Islet of Langerhans (tissue), 1 donor: ENCODE data around the gene PIGZ.

Source experiments
- FAIRE-seq: peaks from one replicate; lab custom pipeline; 2011; peaks lifted over from hg19 to GRCh38; lab: Jason Lieb, UNC

Gene PIGZ

DNA sequence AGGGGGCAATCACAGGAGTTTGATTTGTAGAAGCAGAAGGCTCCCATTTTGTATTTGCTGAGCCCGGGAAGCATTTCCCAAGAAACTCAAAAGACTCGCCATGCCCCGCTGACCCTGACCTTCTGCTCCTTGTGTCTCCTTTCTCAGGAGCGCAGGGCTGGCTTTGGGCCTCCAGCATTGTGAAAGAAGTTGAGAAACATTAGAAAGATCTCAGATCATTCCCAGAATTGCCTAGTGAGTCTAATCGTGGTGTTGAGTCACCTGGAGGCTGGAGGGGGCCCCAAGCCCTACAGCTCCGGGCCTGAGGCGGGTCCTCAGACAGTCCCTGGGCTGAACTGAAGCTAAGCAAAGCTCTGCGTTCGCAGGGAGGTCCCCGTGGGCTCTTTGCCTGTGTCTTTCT, 10.9 kb upstream of the PIGZ start:
- FAIRE-seq: no peak

DNA sequence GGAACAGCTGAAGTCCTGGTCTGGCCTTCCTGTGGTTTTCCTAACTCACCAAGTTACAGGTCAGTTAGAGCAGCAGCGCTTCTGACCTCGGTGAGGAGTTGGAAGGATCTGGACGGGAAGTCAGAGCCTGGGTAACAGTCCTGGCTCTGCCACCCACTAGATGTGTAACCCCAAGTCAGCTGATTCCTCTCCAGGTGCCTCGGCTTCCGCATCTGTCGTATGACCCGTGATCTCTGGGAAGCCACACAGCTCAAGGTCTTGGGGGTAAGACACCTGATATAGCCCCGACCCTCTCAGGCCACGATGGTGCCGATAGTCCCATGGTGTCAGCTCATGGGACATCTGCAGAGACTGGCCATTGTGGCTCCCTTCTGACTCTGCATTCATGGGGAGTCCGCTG, 8.3 kb upstream of the PIGZ start:
- no peak for FAIRE-seq

DNA sequence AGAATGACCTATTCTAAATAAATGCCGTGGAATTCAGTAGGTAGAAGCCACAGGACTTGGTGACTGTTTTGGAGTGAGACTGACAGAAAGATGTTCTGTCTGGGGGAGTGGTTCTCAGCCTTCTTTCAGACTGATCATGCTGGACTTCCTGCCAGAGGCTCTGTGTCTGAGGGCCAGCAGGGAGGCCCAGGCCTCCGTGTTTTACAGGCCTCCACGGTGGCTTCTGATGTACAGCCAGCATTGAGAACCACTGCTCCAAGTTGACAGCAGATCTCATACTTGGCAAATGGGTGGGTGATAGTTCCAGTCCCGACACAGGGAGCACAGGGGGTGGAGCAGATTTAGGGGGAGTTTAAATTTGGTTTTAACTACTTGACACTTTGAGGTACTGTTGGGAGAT, 6.7 kb upstream of the PIGZ start:
- no peak for FAIRE-seq

DNA sequence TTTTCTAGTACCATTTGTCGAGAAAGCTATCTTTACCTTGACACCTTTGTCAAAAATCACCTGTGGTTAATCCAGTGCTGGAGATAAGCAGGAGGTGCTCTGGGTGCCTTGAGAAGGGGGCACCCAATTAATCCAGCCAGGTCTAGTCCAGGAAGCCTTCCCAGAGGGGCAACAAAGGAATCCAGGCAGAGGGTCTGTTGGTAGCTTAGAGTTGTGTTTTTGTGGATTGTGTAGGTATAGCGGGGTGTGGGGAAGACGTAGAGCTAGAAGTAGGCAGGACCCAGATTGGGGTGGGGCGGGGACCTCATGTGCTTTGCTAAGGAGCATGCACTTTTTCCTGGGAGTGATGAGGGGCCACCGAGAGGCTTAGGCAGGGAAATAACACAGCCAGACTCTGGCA, 6.0 kb upstream of the PIGZ start:
- no peak for FAIRE-seq

DNA sequence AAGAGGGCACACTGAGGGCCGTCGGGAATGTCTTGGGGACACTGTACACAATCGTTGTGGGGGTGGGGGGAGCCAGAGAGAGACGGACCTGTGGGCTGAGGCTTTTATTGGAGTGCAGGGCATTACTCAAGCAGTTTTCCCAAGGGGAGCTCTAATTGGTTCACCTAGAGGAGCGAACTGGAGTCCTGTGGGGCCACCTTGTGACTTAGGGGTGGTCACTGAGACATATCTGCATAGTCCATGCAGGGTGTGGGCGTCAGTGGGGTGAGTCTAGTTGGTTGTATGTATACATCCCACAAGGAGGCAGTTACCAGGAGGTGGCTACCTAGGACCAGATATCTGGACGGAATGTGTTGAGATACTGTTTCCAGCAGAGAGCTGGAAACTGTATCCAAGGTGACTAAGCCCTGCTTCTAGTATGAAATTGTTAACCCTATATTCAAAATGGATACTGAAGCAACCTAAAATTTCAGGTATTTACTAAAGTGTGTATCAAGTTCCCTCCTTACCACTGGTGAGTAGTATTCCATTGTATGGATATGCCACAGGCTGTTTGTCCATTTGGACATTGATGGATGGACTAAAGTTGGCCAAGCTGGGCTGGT, 2.6 kb upstream of the PIGZ start:
- no peak for FAIRE-seq

DNA sequence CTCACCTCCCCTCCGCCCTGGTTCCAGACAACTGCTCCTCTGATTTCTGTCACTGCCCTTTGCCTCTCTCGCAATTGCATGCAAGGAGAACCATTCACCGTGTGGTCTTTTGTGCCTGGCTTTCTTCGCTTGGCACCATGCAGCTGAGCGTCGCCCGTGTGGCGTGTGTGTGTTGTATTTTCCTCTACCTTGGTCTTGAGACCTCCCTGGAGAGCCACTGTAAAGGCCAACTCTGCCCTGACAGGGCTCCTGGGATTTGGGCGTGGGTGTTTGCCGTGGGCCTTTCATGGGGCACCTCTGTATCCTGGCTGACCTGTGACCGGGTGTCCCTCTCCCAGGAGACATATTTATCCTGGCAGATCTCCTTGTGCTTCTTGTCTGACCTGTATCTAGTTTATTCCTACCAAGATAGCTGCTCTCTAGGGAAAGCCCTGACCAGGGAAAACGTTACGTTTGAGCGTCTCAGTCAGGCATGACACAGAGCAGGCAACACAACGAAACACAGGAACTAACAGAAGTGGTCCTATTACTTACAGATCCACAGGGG, 2.0 kb upstream of the PIGZ start:
- FAIRE-seq: no peak

DNA sequence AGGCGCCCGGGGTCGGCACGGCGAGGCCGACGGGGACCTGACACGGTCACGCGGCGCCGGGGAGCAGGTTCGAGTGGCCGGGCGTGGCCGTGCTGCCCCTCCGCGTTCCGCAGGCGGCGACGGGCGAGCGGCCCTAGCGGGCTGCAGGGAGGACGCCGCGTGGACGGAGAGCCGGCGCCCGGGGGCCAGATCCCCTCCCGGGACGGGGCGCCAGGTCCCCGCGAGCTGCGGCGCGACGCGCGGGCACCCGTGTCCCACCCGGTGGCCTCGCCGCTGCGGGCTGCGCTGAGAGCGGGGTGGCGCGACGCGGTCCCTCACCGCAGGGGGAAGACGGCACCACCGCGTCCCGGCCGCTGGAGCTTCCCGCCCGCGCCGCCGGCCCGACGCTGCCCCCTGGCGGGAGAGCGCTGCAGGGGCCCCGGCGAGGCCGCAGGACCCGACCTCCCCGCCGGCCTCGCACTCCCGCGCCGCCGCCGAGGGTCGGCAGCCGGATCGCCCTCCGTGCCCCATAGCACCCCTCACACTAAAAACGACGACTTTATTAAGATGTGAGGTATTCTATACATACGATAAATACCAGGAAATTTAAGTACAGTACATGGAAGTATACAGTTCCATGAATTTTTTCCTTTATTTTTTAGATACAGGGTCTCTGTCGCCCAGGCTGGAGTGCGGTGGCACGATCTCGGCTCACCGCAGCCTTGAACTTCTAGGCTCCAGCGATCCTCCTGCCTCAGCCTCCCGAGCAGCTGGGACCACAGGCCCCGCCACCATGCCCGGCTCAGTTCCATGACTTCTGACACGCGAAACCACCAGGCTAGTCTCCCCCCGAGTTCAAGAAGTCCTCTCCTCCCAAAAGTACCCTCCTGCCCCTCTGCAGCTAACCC, 1.3 kb upstream of the PIGZ start:
- FAIRE-seq: no peak

DNA sequence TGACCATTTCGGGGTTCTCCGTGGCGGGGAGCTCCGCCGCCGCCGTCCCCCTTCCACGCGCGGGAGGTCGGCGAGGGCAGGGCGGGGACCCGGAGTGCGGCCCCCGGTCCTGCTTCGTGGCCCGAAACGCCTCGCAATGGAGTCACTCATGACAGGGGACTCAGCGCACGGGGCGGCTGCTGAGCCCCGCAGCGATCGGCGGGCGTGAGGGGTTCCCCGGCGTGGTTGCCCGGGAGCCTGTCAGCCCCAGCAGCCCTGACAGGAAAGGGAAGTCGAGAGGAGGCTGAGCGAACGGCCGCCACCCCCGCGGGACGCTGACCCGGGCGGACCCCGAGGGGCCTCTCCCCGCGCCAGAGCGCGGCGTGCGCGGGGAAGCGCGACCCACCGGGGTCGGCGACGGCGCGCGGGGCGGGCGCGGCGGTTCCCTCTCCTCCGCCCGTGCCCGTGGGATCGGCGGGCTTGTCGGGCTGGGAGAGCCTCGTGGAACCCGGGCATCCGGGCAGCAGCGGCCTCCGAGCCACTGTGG, 564 bp upstream of the PIGZ start:
- no peak for FAIRE-seq

DNA sequence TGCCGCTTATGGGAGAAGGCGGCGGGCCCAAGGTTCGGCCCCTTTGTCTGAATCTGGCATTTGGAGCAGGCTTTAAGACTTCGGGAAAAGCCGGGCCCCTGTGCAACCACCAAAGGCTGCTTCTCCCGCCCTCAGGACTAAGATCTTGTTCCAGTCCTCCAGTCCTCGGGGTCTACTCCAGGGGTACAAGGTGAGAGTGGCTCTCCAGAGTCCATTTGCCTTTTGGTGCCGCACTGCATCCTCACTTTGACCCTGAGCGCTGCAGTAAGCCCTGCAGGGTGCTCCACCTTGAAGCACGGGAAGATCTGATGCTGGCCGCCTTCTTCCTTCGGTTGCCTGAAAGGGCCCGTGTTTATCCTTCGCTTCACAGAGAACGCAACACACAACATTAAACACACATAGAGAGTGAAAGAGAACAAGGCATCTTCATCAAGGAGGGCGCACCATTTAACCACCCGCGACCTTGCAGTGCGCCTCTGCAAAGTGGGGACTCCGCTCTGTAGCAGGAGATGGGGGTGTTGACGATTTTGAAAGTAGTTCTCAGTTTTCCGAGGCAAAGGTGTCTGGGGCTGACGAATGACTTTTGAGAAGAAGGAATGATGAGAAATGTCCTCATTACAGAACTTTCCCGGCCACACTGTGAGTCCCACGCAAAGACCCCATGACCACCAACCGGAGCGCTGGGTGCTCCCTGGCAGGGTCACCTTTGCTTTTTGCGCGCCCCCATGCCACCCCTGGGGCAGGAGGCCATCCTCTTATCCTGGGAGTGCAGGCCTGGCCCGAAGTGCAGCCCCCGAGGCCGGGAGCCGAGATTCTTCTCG, 1.0 kb downstream of the PIGZ start:
- no peak for FAIRE-seq

DNA sequence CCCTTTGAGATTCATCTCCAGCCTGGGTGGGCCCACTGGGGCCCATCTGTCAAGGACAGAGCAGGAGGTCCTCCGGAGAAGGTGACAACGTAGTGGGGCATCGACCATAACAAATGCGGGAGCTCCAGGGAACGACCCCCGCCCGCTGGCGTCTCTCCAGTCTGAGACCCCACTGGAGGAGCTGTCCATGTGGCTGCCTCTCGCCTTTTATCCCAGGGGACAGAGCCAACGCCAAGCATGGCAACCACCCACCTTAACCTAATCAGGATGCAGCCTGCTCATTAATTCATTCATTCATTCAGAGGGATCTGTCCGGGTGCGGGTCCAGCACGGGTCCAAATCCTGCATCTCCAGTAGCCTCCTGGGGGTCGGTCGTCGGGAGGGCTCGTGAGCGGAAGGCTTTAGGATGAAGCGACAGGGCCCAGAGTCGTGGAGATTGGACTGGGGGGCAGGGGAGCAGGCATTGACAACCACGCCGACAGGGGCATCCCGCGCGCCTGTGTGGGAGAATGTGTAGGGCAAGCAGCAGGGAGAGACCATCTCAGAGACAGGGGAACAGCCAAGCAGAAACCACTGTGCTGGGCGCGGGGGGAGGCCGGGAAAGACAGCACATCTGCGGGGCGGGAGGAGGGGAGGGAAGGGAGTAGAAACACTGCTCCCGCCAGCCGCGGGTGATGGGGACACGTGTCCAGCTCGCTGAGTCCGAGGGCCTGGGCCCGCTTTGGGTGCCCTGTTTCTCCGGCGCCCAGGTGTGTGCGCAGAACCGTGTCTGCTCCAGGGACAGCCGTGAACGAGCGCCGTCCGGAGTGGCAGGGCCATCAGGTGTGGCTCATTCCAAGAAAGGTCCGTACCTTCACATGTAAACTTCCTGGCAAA, 1.9 kb downstream of the PIGZ start:
- FAIRE-seq: no peak

DNA sequence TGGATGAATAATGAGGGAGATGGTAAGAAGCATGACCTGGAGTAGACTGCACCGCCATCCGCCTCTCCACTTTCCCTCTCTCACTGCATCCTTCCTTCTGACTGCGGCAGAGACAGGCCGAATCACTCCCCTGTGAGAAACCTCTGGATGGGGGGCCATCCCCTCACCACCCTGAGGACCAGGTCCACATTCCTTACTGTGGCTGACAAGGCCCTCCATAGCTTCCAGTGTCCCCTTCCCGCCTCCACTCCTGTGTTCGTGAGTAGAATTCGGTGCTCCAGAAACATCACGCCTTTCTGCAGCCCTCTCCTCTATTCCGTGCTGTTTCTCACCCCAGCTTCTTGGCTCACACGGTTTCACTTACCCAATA, 2.8 kb downstream of the PIGZ start:
- FAIRE-seq: no peak

DNA sequence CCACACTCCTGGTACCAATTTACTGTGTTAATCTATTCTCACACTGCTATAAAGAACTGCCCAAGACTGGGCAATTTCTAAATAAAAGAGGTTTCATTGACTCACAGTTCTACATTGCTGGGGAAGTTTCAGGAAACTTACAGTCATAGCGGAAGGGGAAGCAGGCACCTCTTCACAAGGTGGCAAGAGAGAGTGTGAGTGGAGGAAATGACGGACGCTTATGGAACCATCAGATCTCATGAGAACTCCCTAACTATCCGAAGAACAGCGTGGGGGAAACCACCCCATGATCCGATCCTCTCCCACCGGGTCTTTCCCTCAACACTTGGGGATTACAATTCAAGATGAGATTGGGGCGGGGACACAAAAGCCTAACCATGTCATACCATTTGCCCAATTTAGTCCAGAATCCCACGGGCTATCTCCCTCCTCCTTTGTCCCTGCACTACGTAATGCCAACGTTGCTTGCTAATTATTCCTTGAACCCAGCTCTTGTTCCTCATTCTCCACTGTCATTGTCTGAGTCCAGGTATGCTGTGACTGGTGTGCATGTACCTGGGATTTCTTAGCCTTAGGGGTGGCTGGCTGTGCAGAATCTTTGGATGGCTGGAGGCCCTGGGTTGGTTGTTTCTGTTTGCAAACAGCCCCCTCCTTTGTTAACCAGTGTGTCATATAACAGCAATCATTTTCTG, 3.4 kb downstream of the PIGZ start:
- no peak for FAIRE-seq

DNA sequence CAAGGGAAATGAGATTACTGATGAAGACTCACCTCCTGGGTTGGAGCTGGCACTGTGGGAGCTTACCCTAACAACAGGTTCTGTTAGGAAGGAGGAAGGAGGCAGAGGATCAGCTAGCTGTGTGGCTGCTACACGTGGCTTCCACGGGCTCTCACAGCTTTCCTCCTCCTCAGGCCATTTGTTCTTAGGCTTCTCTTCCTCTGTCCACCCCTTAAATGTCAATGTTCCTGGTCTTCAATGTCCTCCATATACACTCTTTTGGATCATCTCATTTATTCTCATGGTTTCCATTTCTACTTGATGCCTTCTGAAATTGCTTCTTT, 5.0 kb downstream of the PIGZ start:
- no peak for FAIRE-seq

DNA sequence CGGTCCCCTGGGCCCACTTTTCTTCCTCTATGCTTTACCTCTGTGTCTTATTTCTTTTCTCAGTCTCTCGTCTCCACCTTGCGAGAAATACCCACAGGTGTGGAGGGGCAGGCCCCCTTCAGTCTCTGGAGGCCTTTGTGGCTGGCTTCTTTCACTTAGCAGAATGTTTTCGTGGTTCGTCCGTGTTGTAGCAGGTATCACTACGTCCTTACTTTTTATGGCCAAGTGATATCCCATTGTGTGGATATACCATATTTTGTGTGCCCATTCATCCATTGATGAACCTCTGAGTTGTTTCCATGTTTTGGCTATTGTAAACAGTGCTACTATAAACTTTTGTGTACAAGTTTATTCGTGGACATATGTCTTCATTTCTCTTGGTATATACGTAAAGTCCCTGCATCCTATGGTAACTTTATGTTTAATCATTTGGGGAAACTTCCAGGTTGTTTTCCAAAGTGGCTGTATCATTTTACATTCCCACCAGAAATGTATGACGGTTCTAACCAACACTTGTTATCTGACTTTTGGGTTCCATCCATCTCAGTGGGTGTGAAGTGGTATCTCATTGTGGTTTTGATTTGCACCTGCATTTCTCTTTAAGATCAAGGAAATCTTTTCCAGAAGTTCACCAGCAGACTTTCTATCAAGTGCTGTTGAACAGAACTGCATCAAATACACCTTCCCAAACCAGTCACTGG, 5.6 kb downstream of the PIGZ start:
- FAIRE-seq: no peak

DNA sequence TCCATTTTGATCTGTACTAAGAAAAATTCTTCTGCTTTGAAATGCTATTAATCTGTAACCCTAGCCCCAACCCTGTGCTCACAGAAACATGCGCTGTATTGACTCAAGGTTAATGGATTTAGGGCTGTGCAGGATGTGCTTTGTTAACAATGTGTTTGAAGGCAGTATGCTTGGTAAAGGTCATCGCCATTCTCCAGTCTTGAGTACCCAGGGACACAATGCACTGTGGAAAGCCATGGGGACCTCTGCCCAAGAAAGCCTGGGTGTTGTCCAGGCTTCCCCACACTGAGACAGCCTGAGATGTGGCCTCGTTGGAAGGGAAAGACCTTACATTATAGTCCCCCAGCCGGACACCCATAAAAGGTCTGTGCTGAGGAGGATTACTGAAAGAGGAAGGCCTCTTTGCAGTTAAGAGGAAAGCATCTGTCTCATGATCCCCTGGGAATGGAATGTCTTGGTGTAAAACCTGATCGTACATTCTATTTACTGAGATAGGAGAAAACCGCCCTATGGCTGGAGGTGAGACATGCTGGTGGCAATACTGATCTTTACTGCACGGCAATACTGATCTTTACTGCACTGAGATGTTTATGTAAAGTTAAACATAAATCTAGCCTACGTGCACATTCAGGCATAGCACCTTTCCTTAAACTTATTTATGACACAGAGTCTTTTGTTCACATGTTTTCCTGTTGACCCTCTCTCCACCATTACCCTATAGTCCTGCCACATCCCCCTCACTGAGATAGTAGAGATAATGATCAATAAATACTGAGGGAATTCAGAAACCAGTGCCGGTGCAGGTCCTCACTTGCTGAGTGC, 6.3 kb downstream of the PIGZ start:
- no peak for FAIRE-seq

DNA sequence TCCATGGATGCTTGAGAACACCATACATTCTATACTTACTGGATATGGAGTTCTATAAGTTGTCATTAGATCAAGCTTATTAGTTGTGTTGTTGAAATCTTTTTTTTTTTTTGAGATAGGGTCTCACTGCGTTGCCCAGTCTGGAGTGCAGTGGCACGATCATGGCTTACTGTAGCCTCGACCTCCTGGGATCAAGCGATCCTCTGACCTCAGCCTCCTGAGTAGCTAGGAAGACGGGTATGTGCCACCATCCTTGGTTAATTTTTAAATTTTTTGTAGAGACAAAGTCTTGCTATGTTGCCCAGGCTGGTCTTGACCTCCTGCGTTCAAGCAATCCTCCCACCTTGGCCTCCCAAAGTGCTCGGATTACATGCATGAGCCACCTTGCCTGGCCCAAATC, 13.8 kb downstream of the PIGZ start:
- no peak for FAIRE-seq

DNA sequence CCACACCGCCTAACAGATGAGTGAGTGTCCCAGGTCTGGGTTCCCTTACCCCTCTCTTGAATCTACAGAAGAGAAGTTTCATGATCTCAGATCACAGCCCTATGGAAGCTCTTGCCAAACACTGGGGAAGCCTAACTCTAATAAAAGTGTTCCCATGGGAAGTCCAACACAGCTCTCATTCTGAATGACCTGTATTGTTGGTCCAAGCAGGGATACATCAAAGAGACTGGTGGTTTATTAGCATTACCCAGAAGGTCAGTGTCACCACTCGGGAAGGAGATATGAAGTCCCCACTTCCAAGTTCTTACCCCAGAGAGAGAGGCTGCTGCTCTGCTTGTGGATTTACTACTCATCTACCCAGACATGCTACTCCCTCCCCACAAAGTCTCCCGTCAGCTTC, 17.3 kb downstream of the PIGZ start:
- no peak for FAIRE-seq

DNA sequence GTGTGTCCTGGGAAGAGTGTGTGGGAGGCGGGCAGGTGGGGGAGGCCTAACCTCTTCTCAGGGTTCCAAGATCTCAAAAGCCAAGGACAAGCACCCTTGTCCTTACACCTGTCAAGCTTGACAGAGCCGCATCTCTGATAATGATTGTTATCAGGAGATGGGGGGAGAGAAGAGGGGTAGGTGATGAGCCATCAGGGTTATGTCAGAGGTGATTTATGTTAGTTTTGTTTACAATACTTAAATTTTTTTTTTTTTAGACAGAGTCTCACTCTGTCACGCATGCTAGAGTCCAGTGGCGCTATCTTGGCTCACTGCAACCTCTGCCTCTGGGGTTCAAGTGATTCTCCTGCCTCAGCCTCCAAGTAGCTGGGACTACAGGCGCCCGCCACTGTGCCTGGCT, 18.9 kb downstream of the PIGZ start:
- FAIRE-seq: no peak

DNA sequence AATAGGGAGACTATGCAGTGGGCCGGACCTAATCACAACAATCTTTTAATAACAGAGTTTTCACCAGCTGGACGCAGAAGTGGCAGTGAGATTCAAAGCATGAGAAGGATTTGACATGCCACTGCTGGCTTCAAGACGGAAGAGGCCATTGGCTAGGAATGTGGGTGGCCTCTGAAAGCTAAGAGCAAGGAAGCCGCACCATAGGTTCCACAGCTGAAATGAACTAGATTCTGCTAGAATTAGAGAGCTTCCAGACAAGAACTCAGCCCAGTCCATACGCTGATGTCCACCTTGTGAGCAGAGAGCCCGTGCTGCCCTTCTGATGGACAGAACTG, 19.4 kb downstream of the PIGZ start:
- no peak for FAIRE-seq
